ENCODE data around the gene DMD. TPM values are rescaled to one million over a fixed set of nuclear protein-coding genes. Genes with fewer than 3 reads are reported as not detected.

The DMD gene
- total and polyA plus RNA-seq, 2 donors from 2014 or later, result 4.2 to 17.9 TPM

GRCh38 chrX:31870267-31870666, 1341.1 kb downstream of the DMD start:
- H3K4me3 ChIP-seq (ENCODE audit: low read length in 3 of 3), result no peak overlapping the region
- H3K9ac ChIP-seq (ENCODE audit: low read length in 3 of 3), result no peak overlapping the region
- DNase-seq (no peak), FAIRE-seq (no peak)
- H3K27me3 ChIP-seq (ENCODE audit: control insufficient read depth, insufficient read depth, low read length), result no peaks in the 10 kb centered on the region
- H3K27ac ChIP-seq (ENCODE audit: low read depth in 2 of 2, low read length in 2 of 2), result no peak overlapping the region
- no peaks in the 10 kb centered on the region for H3K4me1 ChIP-seq (ENCODE audit: control insufficient read depth in 2 of 3, insufficient read depth in 2 of 3, low read depth in 1 of 3, low read length in 3 of 3)
- TF ChIP-seq, protein P1, sequence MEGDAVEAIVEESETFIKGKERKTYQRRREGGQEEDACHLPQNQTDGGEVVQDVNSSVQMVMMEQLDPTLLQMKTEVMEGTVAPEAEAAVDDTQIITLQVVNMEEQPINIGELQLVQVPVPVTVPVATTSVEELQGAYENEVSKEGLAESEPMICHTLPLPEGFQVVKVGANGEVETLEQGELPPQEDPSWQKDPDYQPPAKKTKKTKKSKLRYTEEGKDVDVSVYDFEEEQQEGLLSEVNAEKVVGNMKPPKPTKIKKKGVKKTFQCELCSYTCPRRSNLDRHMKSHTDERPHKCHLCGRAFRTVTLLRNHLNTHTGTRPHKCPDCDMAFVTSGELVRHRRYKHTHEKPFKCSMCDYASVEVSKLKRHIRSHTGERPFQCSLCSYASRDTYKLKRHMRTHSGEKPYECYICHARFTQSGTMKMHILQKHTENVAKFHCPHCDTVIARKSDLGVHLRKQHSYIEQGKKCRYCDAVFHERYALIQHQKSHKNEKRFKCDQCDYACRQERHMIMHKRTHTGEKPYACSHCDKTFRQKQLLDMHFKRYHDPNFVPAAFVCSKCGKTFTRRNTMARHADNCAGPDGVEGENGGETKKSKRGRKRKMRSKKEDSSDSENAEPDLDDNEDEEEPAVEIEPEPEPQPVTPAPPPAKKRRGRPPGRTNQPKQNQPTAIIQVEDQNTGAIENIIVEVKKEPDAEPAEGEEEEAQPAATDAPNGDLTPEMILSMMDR (IDR thresholded peaks at IDR 0.05; ENCODE audit: borderline replicate concordance, extremely low read depth, insufficient read depth), result no peak
- H3K36me3 ChIP-seq (ENCODE audit: control insufficient read depth in 2 of 3, insufficient read depth in 3 of 3, low read length in 3 of 3), result no peaks in the 10 kb centered on the region
- no peaks in the 10 kb centered on the region for H3K9me3 ChIP-seq (ENCODE audit: control insufficient read depth in 2 of 3, insufficient read depth in 1 of 3, low read length in 3 of 3)
- intact Hi-C loops (cut with DNase I), result no loop called here

GRCh38 chrX:31860686-31861085, 1350.7 kb downstream of the DMD start:
- TF ChIP-seq, protein P1 (IDR thresholded peaks at IDR 0.05; ENCODE audit: borderline replicate concordance, extremely low read depth, insufficient read depth), result no peak
- no peaks in the 10 kb centered on the region for H3K27me3 ChIP-seq (ENCODE audit: control insufficient read depth, insufficient read depth, low read length)
- H3K36me3 ChIP-seq (ENCODE audit: control insufficient read depth in 2 of 3, insufficient read depth in 3 of 3, low read length in 3 of 3), result no peaks in the 10 kb centered on the region
- intact Hi-C loops (cut with DNase I), result no loop called here
- DNase-seq (no peak), FAIRE-seq (no peak)
- no peaks in the 10 kb centered on the region for H3K9me3 ChIP-seq (ENCODE audit: control insufficient read depth in 2 of 3, insufficient read depth in 1 of 3, low read length in 3 of 3)
- no peaks in the 10 kb centered on the region for H3K4me1 ChIP-seq (ENCODE audit: control insufficient read depth in 2 of 3, insufficient read depth in 2 of 3, low read depth in 1 of 3, low read length in 3 of 3)
- no peak overlapping the region for H3K27ac ChIP-seq (ENCODE audit: low read depth in 2 of 2, low read length in 2 of 2)
- H3K4me3 ChIP-seq (ENCODE audit: low read length in 3 of 3), result no peak overlapping the region
- H3K9ac ChIP-seq (ENCODE audit: low read length in 3 of 3), result no peak overlapping the region

DNA sequence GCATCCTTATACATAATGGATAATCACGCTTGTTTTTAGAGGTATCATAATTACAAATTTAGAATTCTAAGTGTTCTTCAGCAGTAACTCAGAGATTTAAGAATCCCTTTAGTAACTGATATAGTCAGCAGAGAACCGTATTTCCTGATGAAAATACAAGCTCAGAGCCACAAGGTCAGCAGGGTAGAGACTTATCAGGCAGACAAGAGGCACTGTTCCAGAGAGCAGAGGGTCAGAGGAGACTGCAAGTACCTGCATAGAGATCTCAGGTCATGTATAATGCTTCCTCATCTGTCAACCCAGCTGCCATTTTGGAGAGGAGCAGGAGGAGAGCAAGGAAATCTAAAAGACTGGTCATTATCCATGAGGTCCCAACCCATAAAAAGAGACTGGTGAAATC, 1352.4 kb downstream of the DMD start:
- DNase-seq (no peak), FAIRE-seq (no peak)
- Histone ChIP-seq H3K4me1 (ENCODE audit: control insufficient read depth in 2 of 3, insufficient read depth in 2 of 3, low read depth in 1 of 3, low read length in 3 of 3) (no peaks in the 10 kb centered on the region), H3K36me3 (ENCODE audit: control insufficient read depth in 2 of 3, insufficient read depth in 3 of 3, low read length in 3 of 3) (no peaks in the 10 kb centered on the region), H3K27me3 (ENCODE audit: control insufficient read depth, insufficient read depth, low read length) (no peaks in the 10 kb centered on the region), H3K9me3 (ENCODE audit: control insufficient read depth in 2 of 3, insufficient read depth in 1 of 3, low read length in 3 of 3) (no peaks in the 10 kb centered on the region), H3K4me3 (ENCODE audit: low read length in 3 of 3) (no peak overlapping the region), H3K9ac (ENCODE audit: low read length in 3 of 3) (no peak overlapping the region), H3K27ac (ENCODE audit: low read depth in 2 of 2, low read length in 2 of 2) (no peak overlapping the region)
- intact Hi-C loops (cut with DNase I), result no loop called here
- TF ChIP-seq, protein P1 (IDR thresholded peaks at IDR 0.05; ENCODE audit: borderline replicate concordance, extremely low read depth, insufficient read depth), result no peak

- Histone ChIP-seq H3K9ac (ENCODE audit: low read length in 3 of 3) (no peak overlapping the region), H3K9me3 (ENCODE audit: control insufficient read depth in 2 of 3, insufficient read depth in 1 of 3, low read length in 3 of 3) (no peaks in the 10 kb centered on the region), H3K27ac (ENCODE audit: low read depth in 2 of 2, low read length in 2 of 2) (no peak overlapping the region), H3K4me3 (ENCODE audit: low read length in 3 of 3) (no peak overlapping the region), H3K4me1 (ENCODE audit: control insufficient read depth in 2 of 3, insufficient read depth in 2 of 3, low read depth in 1 of 3, low read length in 3 of 3) (no peaks in the 10 kb centered on the region), H3K27me3 (ENCODE audit: control insufficient read depth, insufficient read depth, low read length) (no peaks in the 10 kb centered on the region), H3K36me3 (ENCODE audit: control insufficient read depth in 2 of 3, insufficient read depth in 3 of 3, low read length in 3 of 3) (no peaks in the 10 kb centered on the region)
- intact Hi-C loops (cut with DNase I), result no loop called here
- DNase-seq (no peak), FAIRE-seq (no peak)
- TF ChIP-seq, protein P1 (IDR thresholded peaks at IDR 0.05; ENCODE audit: borderline replicate concordance, extremely low read depth, insufficient read depth), result no peak
These were observed 1356.6 kb downstream of the DMD start for GRCh38 chrX:31854716-31855115.

All from kidney (tissue), 14 donors.